ENCODE measurements around the gene SEM1.

- TF ChIP-seq POLR2A (IDR thresholded peaks at IDR 0.05) (no peak), CTCF (IDR thresholded peaks at IDR 0.05) (no peak)
Observed at GRCh38 chr7:96670338-96671289, 39.0 kb downstream of the SEM1 start.

All from adrenal gland (tissue), 5 donors.